ENCODE results near the gene PLEKHA8.

The PLEKHA8 gene

DNA sequence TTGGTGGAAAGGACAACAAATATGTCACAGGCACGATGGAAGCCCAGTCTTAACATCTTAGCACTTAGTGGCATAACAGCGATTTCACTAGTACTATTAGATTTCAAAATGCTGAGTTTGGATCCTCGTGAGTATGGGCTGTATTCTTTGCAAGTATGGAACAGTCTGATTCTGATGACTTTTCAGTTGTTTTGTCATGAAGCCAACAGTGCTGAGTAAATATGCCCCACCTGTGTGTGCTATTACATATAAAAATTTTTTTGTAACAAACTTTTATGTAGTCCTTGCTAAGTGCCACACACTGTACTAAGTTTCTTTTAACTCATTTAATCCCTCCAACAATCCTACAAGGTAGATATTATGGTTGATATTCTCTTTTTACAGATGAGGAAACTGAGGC lies 137.4 kb downstream of the PLEKHA8 start:
- no peak overlapping the region for H3K4me3 ChIP-seq (ENCODE audit: low read depth, low read length)
- TF ChIP-seq, protein P1, sequence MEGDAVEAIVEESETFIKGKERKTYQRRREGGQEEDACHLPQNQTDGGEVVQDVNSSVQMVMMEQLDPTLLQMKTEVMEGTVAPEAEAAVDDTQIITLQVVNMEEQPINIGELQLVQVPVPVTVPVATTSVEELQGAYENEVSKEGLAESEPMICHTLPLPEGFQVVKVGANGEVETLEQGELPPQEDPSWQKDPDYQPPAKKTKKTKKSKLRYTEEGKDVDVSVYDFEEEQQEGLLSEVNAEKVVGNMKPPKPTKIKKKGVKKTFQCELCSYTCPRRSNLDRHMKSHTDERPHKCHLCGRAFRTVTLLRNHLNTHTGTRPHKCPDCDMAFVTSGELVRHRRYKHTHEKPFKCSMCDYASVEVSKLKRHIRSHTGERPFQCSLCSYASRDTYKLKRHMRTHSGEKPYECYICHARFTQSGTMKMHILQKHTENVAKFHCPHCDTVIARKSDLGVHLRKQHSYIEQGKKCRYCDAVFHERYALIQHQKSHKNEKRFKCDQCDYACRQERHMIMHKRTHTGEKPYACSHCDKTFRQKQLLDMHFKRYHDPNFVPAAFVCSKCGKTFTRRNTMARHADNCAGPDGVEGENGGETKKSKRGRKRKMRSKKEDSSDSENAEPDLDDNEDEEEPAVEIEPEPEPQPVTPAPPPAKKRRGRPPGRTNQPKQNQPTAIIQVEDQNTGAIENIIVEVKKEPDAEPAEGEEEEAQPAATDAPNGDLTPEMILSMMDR (IDR thresholded peaks at IDR 0.05; ENCODE audit: control insufficient read depth, extremely low read depth, insufficient read depth): no peak
- DNase-seq (ENCODE audit: low read depth): no peak

DNA sequence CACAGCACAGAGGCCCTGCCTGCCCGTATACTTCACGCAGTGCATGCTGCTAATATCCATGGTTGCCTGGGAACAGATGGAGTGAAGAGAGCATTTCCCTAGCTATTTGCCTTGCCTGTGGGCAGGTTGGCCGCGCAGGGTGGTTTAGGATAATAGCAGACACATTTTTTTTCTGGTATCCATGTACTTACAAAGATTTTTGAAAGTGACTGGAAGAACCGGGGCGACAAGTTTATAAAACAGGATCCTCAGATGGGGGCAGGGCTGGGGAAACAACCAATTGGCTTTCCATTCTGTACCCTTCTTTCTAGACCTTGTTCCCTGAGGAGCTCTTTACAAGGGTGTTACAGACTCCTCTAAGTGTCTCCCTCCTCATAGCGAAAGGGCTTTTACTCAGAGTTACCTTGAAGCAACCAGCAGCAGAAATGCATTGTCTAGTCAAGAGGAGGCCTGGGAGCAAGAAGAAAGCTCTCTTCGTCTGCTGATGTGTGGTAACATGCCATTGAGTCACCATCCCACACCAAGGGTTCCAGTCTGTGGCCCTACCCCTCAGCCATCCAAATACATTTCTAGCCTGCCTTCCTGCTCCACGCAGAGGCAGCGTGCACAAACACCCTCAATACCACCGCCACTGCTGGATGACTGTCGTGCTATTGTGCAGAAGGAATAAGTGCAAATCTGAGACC lies 138.1 kb downstream of the PLEKHA8 start:
- TF ChIP-seq, protein P1 (IDR thresholded peaks at IDR 0.05; ENCODE audit: control insufficient read depth, extremely low read depth, insufficient read depth): no peak
- no peak overlapping the region for H3K4me3 ChIP-seq (ENCODE audit: low read depth, low read length)
- no peak for DNase-seq (ENCODE audit: low read depth)

GRCh38 chr7:30166841-30167235 lies 138.6 kb downstream of the PLEKHA8 start:
- TF ChIP-seq, protein P1 (IDR thresholded peaks at IDR 0.05; ENCODE audit: control insufficient read depth, extremely low read depth, insufficient read depth): no peak
- H3K4me3 ChIP-seq (ENCODE audit: low read depth, low read length): no peak overlapping the region
- DNase-seq (ENCODE audit: low read depth): no peak

GRCh38 chr7:30167901-30168300 lies 139.7 kb downstream of the PLEKHA8 start:
- DNase-seq (ENCODE audit: low read depth): no peak
- no peak overlapping the region for H3K4me3 ChIP-seq (ENCODE audit: low read depth, low read length)
- TF ChIP-seq, protein P1 (IDR thresholded peaks at IDR 0.05; ENCODE audit: control insufficient read depth, extremely low read depth, insufficient read depth): no peak

- TF ChIP-seq, protein P1 (IDR thresholded peaks at IDR 0.05; ENCODE audit: control insufficient read depth, extremely low read depth, insufficient read depth): no peak
- H3K4me3 ChIP-seq (ENCODE audit: low read depth, low read length): no peak overlapping the region
- DNase-seq (ENCODE audit: low read depth): no peak
These were observed 140.8 kb downstream of the PLEKHA8 start for GRCh38 chr7:30168835-30169573.

GRCh38 chr7:30169579-30169978 lies 141.4 kb downstream of the PLEKHA8 start:
- DNase-seq (ENCODE audit: low read depth): no peak
- TF ChIP-seq, protein P1 (IDR thresholded peaks at IDR 0.05; ENCODE audit: control insufficient read depth, extremely low read depth, insufficient read depth): no peak
- H3K4me3 ChIP-seq (ENCODE audit: low read depth, low read length): no peak overlapping the region
